H54 (cell line): ENCODE data around the gene TMEM132A.

Experiments
- DNase-seq: peaks from one replicate; pipeline ENCODE4 v3.0.0; 2011; ENCODE audit warnings: low spot score, mixed read lengths; ENCODE audit not compliant: insufficient read length
- FAIRE-seq: peaks from 3 replicates; lab custom pipeline; 2011; peaks lifted over from hg19 to GRCh38; lab: Jason Lieb, UNC
- POLR2A ChIP-seq: IDR thresholded peaks from 2 replicates; pipeline ENCODE4 v1.6.1; 2011; ENCODE audit warnings: low read depth, mild to moderate bottlenecking, low read length

TMEM132A gene

DNA sequence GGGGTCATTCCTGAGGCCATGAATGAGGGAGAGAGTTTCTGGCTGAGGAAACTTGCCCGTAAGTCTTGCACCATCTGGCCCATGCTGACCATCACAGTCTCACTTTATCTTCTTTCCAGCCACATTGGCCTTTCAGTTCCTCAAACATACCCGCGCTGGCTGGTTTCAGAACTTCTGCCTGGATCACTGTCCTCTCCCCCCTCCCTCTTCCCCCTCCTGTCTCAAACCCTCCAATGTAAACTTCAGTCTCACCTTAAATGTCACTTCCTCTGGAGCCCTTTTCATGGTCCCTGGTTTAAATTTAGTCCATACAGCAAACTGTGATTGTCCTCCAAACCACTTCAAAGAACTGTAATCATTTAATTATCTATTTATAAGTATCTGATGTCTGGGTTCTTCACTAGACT is 14.0 kb upstream of the TMEM132A start:
- DNase-seq (no peak), FAIRE-seq (no peak)
- TF ChIP-seq POLR2A = no peak

GRCh38 chr11:60910711-60911380 is 13.4 kb upstream of the TMEM132A start:
- FAIRE-seq (no peak), DNase-seq (no peak)
- TF ChIP-seq POLR2A = no peak

DNA sequence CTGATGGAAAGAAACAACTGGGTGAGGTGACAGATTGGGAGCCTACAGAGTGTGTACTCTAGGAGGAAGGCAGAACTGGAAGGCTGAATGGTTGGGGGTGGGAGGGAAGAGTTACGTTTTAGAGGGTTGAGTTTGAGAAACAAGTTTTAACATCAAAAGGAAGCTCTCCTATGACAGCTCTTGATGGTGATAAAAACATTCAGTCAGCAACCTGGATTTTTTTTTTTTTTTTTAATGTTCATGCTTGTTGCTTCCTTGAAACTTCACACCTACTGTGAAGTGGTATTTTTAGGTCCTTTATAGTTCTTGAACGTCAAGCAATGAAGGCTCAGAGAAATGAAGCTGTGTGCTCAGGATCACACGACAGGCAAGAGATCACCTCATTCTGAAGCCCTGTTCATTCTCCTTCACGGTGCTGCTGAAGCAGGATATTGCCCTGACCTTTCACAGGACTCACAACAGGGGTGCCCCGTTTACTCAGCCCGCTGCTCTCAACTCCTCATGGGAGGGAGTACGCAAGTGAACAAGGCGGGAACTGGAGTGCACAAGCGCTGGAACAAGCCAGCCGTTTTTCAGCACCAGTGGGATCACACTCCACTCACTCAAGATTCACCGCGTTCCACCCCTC is 11.9 kb upstream of the TMEM132A start:
- TF ChIP-seq POLR2A = no peak
- FAIRE-seq (no peak), DNase-seq (no peak)

- FAIRE-seq (no peak), DNase-seq (no peak)
- no peak for TF ChIP-seq POLR2A
These were observed 11.3 kb upstream of the TMEM132A start for GRCh38 chr11:60912851-60913528.

DNA sequence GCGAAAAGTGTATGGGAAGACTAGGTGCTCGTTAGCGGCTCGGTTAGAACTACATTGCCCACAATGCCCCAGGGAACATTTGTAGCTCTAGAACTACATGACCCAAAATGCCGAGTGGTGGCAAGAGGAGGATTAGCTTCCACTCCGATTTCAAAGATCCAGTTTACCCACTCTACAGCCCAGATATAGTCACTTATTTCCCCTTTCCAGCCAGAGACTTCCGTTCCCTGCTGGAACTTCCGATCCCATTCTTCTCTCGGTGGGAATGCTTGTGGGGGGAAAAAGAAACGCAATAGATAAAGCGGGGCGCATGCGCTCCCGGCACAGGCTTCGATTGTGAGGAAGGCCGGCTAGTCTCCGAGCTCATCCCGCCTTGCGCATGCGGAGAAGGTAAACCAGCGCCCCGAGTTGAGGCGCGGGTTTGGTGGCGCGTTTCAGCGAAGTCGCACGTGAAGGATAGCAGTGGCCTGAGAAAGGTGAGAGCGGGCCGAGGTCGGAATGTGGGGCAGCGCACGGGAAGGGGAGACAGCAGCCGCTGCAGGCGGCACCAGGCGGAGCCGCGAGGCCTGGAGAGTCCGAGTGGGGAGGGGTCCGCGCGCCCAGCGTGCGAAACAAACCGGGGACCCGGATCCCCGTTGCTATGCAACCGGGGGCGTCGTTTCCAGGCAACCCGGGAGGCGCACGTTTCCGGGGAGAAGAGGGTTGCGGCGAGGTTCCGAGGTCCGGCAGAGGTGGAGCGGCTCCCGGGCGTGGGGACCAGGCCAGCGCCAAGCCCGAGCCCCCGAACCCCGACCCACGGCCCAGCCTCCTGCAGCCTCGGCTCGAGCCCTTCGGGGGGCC is 10.2 kb upstream of the TMEM132A start, which contains the start of gene TMEM109:
Gene TMEM109 (plus strand): TSS at position 366 of the 840 bp plus-strand sequence. CDS start 5,536 bp downstream, outside the sequence.
- FAIRE-seq = no peak
- peak; percentile 68 for TF ChIP-seq POLR2A

GRCh38 chr11:60914633-60915247 is 9.5 kb upstream of the TMEM132A start:
- FAIRE-seq (no peak), DNase-seq (no peak)
- no peak for TF ChIP-seq POLR2A

More for the DNA sequence above, 10.2 kb upstream of the TMEM132A start, which contains the start of gene TMEM109:
- DNase-seq = peak; percentile 90

DNA sequence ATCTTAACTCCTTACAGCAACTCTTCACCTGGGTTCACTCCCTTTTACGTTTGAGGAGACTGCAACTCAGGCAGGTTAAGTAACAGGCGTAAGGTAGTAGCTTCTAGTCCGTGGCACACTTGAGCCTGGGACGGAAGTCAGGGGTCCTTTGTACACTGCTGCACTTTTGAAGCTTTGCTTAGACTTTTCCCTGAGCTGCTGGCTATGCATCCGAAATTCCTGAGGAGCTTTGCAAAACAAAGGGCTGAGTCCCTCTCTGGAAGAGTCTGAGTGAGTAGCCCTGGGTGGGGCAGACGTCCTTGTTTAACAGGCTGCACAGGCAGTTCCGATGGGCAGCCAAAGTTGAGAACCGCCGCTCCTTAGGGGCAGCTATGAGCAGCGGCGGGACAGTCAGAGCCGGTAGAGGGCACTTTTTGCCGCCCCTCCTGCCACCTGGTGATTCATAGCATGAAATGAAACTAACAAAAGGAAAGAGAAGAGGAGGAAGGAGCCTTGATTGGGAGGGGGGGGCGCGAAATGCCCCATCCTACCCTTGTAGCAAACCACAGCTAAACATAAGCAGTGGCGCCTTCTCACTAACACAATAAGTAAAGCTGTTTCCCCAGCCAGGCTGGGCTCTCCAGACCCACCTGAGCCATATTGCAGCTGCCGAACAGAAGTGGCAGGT is 8.9 kb upstream of the TMEM132A start:
- DNase-seq (no peak), FAIRE-seq (no peak)
- TF ChIP-seq POLR2A = no peak

DNA sequence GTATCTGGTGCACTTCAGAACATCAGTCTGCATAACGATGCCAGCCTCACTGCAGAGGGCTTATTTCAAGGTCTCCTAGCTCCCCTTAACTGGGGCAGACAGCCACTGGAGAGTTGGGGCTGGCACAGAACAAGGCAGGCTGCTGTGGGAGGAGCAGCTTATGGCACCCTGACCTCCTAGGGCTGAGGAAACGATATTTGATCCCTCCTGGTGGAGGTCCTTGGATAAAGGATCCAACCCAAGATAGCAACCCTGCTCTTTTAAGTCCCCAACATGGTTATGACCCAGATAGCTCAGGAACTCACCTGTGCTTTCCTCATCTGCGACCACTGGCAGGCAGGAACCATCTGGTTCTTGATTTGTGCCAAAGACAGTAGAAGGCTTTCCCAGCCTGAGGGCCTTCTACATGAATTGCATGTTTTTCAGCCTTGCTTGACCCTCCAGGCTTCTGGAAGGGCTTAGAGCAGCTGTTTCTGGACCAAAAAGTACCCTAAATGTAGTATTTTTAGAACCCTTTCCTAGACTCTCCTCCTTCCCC is 7.5 kb upstream of the TMEM132A start:
- no peak for DNase-seq
- no peak for FAIRE-seq
- no peak for TF ChIP-seq POLR2A

DNA sequence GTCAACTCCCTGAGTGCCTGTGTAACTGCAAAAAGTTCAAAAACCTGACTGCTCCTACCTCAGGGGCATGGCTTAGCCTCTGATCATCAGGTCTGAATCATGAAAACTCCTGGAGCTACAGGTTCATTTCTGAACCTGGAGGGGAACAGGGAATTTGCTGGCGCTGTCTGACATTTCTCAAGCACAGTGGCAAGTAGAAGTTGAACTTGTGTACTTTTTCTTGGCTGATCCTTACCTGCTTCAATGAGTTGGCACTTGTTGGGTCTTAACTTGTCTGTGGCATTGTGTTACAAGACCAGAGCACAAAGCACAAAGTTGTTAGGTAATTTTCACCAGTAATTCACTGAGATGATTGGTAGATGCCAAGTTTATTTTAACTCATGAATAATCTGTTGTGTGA is 7.0 kb upstream of the TMEM132A start:
- FAIRE-seq (no peak), DNase-seq (no peak)
- no peak for TF ChIP-seq POLR2A

GRCh38 chr11:60918251-60918938 is 5.9 kb upstream of the TMEM132A start:
- no peak for DNase-seq
- FAIRE-seq = no peak
- TF ChIP-seq POLR2A = no peak

GRCh38 chr11:60918939-60919265 is 5.4 kb upstream of the TMEM132A start:
- DNase-seq (no peak), FAIRE-seq (no peak)
- no peak for TF ChIP-seq POLR2A

DNA sequence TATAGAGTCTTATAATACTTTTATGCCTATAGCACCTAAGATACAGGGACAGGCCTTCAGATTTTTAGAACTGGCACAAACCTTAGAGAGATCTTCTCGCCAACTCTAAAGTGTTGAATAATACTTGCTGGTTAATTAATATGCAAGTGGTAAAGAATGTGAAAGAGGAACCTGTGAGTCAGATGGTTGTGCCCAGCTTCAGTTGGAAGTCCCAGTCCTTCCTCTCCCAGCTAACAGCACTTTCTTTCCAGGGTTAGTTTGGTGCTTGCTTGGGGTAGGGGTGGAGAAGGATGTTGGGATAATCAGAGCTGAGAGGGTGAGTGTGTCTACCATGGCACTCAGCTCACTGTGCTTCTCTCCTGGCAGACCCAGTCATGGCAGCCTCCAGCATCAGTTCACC is 4.9 kb upstream of the TMEM132A start:
- DNase-seq (no peak), FAIRE-seq (no peak)
- no peak for TF ChIP-seq POLR2A
